HG03457 (cell line): ENCODE data around the gene SBNO2.

ENCODE experiments used
- ATAC-seq: cut with Tn5 transposase; IDR thresholded peaks from one replicate; pipeline ENCODE4 v1.9.1; 2021; ENCODE audit warnings: moderate number of reproducible peaks; ENCODE audit not compliant: unreplicated experiment

The SBNO2 gene

DNA sequence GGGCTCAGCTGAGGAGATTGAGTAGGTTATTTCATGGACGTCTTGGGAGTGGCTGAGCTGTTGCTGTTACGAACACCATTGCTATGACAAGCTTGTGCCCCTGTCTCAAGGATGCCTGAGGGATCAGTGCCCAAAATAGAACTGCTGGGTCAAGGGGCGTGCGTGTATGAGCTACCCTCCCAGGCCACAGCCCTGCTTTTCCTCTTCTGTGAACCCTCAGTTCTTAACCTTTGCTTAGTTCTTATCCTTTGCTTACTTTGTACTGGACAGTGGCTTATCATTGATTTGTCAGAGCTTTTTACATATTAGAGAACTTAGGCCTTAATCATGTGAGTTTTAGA is 98.1 kb downstream of the SBNO2 start:
- no peak for ATAC-seq

DNA sequence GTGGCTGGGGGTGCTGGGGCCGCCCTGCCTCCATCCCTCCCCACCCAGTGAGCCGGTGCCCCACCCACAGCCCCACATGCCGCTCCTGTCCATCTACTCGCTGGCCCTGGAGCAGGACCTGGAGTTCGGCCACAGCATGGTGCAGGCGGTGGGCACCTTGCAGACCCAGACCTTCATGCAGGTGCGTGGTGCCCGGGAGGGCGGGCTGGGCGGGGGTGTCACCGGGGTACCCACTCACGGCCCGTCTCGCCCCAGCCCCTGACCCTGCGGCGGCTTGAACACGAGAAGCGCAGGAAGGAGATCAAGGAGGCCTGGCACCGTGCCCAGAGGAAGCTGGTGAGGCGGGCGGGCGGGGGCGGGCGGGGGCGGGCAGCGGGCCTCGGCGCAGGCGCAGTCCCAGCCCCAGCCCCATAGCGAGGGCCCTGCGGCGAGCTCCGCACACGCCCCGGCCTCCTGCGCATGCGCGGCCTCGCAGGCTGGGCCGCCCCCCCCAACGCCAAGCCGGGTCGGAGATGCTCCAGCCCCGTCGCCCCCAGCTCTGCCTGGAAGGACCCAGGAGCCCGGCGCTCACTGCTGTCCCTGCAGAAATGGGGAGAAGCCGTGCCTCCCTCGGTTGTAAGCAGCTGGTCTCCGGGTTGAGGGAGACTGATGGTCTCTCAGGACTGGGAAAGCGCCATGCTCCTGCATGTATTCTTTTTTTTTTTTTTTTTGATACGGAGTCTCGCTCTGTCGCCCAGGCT is 99.4 kb downstream of the SBNO2 start:
- ATAC-seq = no peak

GRCh38 chr19:1073956-1074517 is 100.0 kb downstream of the SBNO2 start:
- no peak for ATAC-seq

- no peak for ATAC-seq
Measured at GRCh38 chr19:1073063-1073955, 100.8 kb downstream of the SBNO2 start.

DNA sequence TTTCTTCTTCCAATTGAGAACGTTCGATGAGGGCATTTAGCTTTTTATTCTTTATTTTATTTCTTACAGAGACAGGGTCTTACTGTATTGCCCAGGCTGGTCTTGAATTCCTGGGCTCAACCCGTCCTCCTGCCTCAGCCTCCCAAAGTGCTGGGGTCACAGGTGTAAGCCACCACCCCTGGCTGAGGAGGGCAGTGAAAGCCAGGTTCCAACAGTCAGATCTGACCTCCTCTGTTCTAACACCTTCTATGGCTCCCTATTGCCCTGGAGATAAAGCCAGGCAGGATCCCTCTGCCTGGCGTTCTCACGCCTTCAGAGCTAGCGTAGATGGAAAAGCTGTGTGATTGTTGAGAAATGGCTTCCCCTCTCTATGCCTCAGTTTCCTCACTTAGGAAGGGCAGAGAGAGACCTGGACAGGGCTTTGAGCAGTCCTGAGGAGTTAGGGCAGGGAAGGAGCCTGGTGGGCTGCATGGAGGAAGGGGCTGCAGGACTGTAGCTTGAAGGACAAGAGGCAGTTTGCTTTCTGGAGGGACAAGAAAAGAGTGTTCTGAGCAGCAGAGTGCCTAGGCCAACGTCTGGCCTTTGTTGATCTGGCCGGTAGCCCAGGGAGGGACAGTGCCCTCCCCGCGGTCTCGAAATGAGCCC is 101.6 kb downstream of the SBNO2 start:
- no peak for ATAC-seq

DNA sequence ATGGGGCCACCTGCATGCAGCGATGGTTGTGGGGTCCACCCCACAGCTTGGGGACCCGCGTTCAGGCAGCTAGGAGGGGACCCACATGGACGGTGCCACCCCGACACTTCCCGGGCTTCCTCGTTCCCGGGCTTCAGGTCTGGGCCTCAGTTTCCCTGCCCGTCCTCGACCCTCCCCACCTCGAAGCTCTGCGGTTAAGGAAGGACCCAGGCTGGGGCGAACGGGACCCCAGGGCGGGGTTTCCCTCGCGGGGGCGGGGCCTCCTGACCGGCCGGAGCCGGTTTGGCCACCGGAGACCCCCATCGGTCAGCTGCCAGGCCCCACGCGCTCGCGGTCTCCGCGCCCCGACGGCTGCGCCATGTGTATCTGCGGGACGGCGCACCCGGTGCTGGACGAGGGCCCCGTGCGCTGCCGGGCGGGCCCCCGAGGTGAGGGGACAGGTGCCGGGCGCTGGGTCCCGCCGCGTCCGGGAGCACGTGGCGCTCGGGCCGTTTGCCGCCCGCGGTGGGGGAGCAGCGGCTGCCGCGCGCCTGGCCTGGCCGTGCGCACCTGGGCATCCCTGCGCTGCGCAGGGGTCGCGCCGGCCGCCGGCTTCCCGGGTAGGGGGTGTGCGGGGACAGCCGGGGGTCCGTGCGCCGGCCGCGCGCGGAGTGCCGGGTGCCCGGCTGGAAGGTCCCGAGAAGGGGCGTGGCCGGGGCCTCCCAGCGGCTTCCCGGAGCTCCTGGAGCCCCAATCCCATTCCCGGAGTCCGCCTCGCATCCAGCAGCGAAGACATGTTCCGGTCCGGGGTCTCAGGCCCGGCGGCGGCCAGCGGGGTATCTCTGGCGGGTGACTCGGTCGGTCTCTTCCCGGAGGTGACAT is 102.9 kb downstream of the SBNO2 start:
- ATAC-seq = no peak

- no peak for ATAC-seq
Measured at GRCh38 chr19:1070576-1070930, 103.5 kb downstream of the SBNO2 start.

GRCh38 chr19:1069009-1069779 is 104.9 kb downstream of the SBNO2 start:
- no peak for ATAC-seq

DNA sequence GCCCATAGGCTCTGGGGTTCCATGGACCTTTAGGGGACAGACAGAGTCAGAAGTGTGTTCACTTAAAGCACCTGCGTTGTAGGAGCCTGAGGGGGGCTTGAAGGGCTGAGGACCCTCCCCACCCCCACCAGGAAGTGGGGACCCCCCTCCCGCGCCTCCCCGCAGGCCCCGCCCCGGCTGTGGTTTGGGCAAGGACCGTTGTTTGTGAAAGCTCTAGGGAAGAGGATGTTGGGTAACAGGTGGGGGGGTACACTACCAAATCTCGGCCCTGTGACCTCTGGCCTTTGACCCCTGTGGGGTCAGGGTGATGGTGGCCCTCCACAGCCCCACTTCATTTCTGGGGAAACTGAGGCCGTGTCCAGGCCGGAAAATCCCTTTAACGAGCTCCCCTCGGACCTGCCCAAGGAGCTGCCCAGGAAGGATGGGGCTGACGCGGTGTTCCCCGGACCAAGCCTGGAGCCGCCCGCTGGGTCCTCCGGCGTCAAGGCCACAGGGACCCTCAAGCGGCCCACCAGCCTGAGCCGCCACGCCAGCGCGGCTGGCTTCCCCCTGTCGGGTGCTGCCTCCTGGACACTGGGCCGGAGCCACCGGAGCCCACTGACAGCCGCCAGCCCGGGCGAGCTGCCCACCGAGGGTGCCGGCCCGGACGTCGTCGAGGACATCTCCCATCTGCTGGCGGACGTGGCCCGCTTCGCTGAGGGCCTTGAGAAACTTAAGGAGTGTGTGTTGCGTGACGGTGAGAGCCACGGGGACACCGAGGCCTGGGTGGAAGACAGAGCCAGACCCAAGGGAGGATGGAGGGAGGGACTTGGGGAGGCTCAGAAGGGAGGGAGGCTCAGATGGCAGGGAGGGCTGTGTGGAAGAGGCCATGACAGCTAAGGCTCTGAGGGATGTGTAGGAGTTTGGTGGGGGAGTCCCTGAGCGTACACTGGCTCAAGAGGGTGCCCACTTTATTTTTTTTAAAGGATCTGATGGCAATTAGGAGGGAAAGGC is 105.8 kb downstream of the SBNO2 start:
- ATAC-seq = no peak

DNA sequence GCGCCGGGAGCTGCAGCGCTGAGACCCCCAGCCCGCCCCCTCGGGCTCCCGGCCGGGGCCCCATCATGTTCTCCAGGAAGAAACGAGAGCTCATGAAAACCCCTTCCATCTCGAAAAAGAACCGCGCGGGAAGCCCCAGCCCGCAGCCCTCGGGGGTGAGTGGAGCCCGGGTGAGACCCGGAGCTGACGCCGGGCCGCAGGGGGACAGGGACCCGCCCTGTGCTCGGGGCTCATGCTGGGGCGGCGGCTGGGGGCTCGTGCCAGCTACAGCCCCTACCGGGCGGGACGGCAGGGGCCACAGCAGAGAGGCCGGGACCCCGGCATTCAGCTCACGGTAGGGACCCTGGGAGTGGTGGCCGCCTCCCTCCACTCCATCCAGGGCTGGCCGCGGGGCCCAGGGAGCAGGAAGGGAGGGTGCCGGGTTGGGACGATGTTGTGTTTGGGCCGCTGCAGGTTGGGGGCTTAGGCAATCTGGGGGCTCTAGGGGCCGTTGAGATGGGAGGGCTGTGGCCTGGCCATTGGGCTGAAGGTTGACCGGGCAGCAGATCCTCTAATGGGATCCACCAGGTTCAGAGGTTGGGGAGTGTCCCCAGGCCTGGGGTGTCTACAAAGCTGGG is 106.6 kb downstream of the SBNO2 start:
- no peak for ATAC-seq

DNA sequence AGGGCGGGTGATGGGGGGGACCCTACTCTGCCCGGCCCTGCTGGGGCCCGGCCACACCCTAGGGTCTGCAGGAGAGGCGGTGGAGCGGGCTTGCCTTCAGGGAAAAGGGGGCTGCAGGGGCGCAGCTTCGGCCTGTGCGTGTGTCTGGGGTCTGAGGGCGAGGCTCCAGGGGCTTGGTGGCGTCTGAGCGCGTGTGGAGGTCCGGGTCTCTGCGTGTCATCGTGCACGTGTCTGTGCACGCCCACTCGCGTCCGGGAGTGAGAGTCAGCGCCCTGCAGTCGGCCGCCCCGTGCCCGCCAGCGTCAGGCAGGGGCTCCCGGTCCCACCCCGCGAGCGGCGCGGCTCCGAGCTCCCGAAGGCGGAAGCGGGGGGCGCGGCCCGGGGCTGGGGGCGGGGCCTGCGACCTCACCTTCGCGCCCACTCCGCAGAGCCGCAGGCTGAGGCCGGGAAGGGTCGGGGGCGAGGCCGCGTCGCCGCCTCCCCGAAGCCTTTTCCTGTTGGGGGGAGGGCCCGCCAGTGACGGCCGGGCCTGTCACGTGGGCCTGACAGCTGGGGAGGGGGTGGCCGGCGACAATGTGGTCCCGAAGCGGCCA is 107.2 kb downstream of the SBNO2 start, which contains the start of gene ARHGAP45:
Gene ARHGAP45 (plus strand): TSS at position 420 of the 593 bp plus-strand sequence. CDS start 239 bp downstream, outside the sequence.
- no peak for ATAC-seq

DNA sequence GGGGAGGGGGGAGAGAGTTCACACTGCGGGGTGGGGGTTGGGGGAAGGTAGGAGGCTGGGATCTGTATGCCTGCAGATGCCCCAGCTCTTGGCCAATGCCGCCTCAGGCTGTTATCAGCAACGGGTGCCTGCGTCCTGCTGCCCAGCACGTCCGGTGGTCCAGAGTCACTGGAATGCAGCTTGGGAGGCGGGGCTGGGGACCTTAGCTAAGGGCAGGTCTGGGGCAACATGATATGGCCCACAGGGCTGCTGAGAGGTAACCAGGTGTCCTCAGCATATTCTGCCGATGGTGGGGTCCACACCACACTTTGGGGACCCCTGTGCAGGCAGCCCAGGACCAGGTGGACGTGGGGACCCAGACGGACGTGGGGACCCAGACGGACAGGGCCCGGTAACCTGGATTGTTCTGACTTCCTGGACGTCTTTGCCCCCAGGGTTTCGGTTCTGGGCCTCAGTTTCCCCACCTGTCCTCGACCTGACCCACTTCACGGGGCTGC is 107.8 kb downstream of the SBNO2 start:
- no peak for ATAC-seq

DNA sequence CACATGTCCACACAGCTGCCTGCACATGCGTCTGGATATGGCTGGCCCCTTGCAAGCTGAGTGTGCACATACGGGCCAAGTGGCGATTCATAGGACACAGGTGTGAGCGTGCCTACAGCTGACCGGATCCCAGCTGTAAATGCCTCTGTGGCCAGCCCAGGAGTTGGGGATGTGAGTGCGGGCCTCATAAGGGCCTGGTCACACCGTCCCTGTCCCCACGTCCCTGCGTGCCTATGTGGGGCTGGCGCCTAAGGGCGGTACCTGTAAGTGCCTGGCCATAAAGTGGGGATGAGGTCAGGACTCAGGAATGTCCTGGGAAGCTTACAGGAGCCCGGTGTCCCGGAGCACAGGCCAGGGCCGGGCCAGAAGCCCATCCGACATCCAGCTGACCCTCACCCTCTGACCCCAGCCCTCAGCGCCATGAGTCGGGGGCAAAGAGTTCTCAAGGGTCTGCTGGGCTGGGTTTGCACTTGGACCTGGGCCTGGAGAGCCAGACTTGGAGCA is 108.4 kb downstream of the SBNO2 start:
- ATAC-seq = no peak

GRCh38 chr19:1064661-1065605 is 109.1 kb downstream of the SBNO2 start:
- ATAC-seq = no peak

DNA sequence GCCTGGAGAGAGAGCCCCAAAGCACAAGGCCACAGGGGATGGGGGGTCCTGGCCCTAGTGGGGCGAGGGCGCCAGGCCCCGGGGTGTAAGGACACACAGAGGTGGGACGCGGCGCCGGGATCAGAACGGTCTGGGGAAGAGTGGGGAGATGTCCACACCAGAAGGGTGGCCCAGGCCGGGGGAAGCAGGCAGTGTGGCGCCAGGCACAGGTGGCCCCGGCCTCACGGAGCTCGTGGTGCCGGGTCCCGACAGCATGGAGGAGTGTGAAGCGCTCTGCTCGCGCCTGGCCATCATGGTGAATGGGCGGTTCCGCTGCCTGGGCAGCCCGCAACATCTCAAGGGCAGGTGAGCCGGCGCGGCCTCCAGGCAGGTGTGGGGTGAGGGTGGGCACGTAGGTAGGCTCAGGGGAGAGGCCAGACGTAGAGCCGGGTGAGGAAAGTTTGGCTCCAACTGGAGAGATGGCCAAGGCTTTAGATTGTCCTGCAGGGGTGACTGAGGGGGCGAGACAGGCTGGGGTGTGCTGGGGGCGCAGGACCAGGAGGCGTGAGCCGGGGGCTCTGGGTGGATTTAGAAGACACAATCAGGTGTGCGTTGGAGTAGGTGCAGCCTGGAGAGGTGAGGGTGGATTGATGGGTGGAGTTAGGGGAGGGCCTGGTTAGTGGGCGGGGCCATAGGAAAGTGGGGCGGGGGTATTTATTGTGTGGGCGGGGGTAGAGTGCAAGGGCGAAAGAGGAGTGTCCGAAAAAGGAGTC is 110.0 kb downstream of the SBNO2 start:
- no peak for ATAC-seq
